ENCODE measurements around the gene DYNLRB2. TPM values are rescaled to one million over a fixed set of nuclear protein-coding genes. Genes with fewer than 3 reads are reported as not detected.

Gene DYNLRB2
- total RNA-seq, 1 donor from 2014 or later: not detected

- no peaks in the 10 kb centered on the region for H3K36me3 Mint-ChIP-seq
- H3K9me3 Mint-ChIP-seq: no peaks in the 10 kb centered on the region
- Histone ChIP-seq H3F3A (ENCODE audit: low read depth) (no peaks in the 10 kb centered on the region), H3K27me3 (peaks cover 38% of the 10 kb centered on the region), H3K9me3 (ENCODE audit: low read depth) (no peaks in the 10 kb centered on the region), H3K4me3 (no peak overlapping the region), H4K20me1 (ENCODE audit: low read depth) (no peaks in the 10 kb centered on the region), H3K27ac (no peak overlapping the region), H2AFZ (replicated peaks) (no peak overlapping the region), H3K9ac (no peak overlapping the region), H3K79me2 (ENCODE audit: low read depth) (no peaks in the 10 kb centered on the region), H3K4me2 (no peak overlapping the region), H3K36me3 (no peaks in the 10 kb centered on the region), H3K4me1 (no peaks in the 10 kb centered on the region)
- no peaks in the 10 kb centered on the region for H3K4me1 Mint-ChIP-seq
- H3K27ac Mint-ChIP-seq: no peak overlapping the region
- no peak for DNase-seq (ENCODE audit: low spot score)
- H3K27me3 Mint-ChIP-seq (ENCODE audit: insufficient read depth, low read depth): peaks cover 1% of the 10 kb centered on the region
- no peak overlapping the region for H3K4me3 Mint-ChIP-seq
- TF ChIP-seq EZH2 (IDR thresholded peaks at IDR 0.05): no peak
- TF ChIP-seq CTCF (IDR thresholded peaks at IDR 0.05): no peak
- TF ChIP-seq EZH2phosphoT487 (IDR thresholded peaks at IDR 0.05): no peak
These were observed 13.2 kb downstream of the DYNLRB2 start for GRCh38 chr16:80554033-80554432.

GRCh38 chr16:80556481-80556880 lies 15.7 kb downstream of the DYNLRB2 start:
- Histone ChIP-seq H3K79me2 (ENCODE audit: low read depth) (no peaks in the 10 kb centered on the region), H3K27me3 (peaks cover 47% of the 10 kb centered on the region), H3K4me1 (no peaks in the 10 kb centered on the region), H3K4me2 (no peak overlapping the region), H4K20me1 (ENCODE audit: low read depth) (no peaks in the 10 kb centered on the region), H3K36me3 (no peaks in the 10 kb centered on the region), H3K4me3 (no peak overlapping the region), H3K27ac (no peak overlapping the region), H2AFZ (replicated peaks) (no peak overlapping the region), H3F3A (ENCODE audit: low read depth) (no peaks in the 10 kb centered on the region), H3K9me3 (ENCODE audit: low read depth) (no peaks in the 10 kb centered on the region), H3K9ac (no peak overlapping the region)
- H3K4me3 Mint-ChIP-seq: no peak overlapping the region
- no peaks in the 10 kb centered on the region for H3K9me3 Mint-ChIP-seq
- no peak for DNase-seq (ENCODE audit: low spot score)
- H3K36me3 Mint-ChIP-seq: no peaks in the 10 kb centered on the region
- H3K4me1 Mint-ChIP-seq: no peaks in the 10 kb centered on the region
- H3K27ac Mint-ChIP-seq: no peak overlapping the region
- TF ChIP-seq CTCF (IDR thresholded peaks at IDR 0.05) (no peak), EZH2phosphoT487 (IDR thresholded peaks at IDR 0.05) (no peak), EZH2 (IDR thresholded peaks at IDR 0.05) (no peak)
- peaks cover 4% of the 10 kb centered on the region for H3K27me3 Mint-ChIP-seq (ENCODE audit: insufficient read depth, low read depth)

GRCh38 chr16:80557037-80557436 lies 16.2 kb downstream of the DYNLRB2 start:
- no peaks in the 10 kb centered on the region for H3F3A ChIP-seq (ENCODE audit: low read depth)
- H4K20me1 ChIP-seq (ENCODE audit: low read depth): no peaks in the 10 kb centered on the region
- H3K4me3 ChIP-seq: no peak overlapping the region
- Mint-ChIP-seq H3K9me3 (no peaks in the 10 kb centered on the region), H3K27ac (no peak overlapping the region), H3K36me3 (no peaks in the 10 kb centered on the region), H3K4me3 (no peak overlapping the region), H3K27me3 (ENCODE audit: insufficient read depth, low read depth) (peaks cover 4% of the 10 kb centered on the region), H3K4me1 (no peaks in the 10 kb centered on the region)
- no peak overlapping the region for H2AFZ ChIP-seq (replicated peaks)
- DNase-seq (ENCODE audit: low spot score): no peak
- H3K27ac ChIP-seq: no peak overlapping the region
- peaks cover 47% of the 10 kb centered on the region for H3K27me3 ChIP-seq
- H3K36me3 ChIP-seq: no peaks in the 10 kb centered on the region
- H3K4me1 ChIP-seq: no peaks in the 10 kb centered on the region
- H3K9ac ChIP-seq: no peak overlapping the region
- no peaks in the 10 kb centered on the region for H3K9me3 ChIP-seq (ENCODE audit: low read depth)
- H3K4me2 ChIP-seq: no peak overlapping the region
- TF ChIP-seq EZH2 (IDR thresholded peaks at IDR 0.05) (no peak), CTCF (IDR thresholded peaks at IDR 0.05) (no peak), EZH2phosphoT487 (IDR thresholded peaks at IDR 0.05) (no peak)
- no peaks in the 10 kb centered on the region for H3K79me2 ChIP-seq (ENCODE audit: low read depth)

Data from neural progenitor cell (in vitro differentiated cells).